HG03039 (cell line): Measurements from ENCODE around the gene ICA1.

ENCODE experiments used
- ATAC-seq: cut with Tn5 transposase; IDR thresholded peaks from one replicate; pipeline ENCODE4 v1.9.1; 2021; ENCODE audit warnings: mild to moderate bottlenecking, moderate library complexity; ENCODE audit not compliant: unreplicated experiment

ICA1 gene

DNA sequence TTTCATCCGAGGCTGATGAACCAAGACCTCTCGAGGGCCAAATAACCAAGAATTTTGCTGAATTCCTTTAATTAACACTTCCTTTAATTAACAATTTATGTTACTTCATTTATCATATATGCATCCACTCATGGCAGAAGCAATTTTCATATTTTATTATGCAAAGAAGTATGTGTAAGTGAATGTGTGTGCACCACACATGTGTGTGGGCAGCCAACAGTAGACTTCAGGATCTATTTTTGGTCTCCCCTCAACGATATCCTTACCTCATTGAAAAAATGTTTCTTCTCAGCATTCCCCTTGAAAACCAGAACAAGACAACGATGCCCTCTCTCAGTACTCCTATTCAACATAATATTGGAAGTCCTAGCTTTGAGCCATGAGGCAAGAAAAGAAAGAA lies 96.8 kb downstream of the ICA1 start:
- no peak for ATAC-seq

DNA sequence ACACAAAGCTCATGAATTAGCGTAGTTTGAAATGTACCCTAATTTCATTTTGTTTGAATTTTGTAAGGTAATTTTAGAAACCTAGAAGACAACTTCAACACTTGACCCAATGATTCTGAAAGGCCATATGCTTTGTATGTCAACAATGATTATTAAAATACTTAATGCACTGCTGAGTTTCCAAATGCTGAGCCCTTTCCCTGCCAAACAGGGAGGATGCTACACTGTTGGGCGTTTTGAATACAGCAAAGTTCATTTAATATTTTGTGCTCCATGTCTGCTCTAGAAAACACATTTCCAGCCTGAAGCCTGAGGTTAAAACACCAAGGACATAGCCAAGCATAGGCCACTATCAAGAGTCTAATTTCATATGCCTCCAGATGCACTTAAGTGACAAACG lies 99.8 kb downstream of the ICA1 start:
- no peak for ATAC-seq

DNA sequence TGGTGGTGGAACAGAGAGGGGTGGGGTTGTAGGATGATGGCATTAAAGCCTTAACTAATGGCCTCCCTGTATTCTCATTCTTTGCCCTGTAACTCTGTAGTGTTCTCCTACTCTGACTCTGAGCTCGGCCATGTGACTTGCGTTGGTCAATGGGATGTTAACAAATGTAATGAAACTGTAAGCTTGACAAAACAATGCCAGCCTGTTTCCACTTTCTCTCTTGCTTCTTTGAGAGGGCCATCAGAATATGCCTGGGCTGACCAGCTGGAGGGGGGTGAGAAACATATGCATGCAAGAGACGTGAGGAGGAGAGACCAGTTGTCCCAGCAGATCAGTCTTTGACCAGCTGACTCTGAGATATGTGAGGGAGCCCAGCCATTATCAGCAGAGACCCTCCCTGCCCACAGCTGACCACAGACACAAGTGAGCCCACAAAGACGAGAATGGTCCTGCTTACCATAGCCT lies 100.6 kb downstream of the ICA1 start:
- no peak for ATAC-seq

DNA sequence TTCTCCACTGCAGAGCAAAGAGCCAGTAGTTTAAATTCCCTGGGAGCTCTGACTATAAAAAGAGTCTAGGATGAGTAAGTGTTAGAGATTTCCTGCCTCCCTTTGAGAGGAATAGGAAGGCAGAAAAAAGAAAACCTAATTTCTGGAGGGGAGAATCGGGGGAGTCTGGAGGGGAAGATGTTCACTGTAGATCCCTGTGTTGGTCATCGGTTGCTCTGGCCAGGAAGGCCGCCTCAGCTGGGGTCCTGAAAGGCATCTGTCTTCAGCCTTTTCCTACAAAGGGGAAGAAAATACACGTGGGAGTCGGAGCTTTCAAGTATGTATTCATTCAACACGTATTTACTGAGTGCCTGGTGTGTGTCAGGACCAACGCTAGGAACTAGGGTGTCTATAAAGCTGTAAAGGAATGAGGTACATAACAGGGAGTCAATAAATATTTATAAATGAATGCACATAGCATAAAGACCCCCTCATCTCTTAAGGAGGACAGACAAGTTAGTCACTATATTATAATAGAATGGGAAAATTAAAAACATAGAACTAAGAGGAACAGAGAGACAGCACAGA lies 101.1 kb downstream of the ICA1 start:
- no peak for ATAC-seq

DNA sequence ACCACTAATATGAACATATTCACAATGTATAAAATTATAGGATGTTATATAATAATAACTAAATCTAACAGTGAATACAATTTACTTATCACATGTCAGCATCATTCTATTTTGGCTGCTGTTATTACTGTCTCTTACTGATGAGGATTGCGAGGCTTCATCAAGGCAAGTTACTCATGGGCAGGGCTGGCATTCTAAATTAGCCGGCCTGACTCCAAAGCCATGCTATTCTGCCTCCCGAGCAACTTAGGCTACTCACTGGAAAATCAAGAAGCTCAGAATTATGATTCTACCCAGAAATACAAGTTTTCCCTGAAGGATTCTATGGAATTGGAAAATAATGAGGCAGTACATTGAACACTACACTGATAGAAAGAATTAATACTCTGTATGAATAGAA lies 101.7 kb downstream of the ICA1 start:
- ATAC-seq, result no peak

DNA sequence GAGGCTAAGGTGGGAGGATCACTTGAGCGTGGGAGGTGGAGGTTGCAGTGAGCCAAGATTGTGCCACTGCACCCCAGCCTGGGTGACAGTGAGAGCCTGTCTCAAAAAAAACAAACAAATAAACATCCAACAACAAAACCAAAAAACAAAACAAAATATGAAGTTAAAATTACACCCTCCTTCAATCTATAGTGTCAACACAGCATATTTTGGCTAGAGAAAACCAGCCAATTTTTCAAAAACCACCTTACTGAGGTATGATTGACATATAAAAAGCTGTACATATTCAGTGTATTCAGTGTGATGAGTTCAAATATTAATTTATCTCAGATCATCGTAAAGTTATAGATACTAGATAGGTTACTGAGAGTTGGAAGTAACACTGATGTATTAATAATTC lies 102.4 kb downstream of the ICA1 start:
- ATAC-seq, result no peak

DNA sequence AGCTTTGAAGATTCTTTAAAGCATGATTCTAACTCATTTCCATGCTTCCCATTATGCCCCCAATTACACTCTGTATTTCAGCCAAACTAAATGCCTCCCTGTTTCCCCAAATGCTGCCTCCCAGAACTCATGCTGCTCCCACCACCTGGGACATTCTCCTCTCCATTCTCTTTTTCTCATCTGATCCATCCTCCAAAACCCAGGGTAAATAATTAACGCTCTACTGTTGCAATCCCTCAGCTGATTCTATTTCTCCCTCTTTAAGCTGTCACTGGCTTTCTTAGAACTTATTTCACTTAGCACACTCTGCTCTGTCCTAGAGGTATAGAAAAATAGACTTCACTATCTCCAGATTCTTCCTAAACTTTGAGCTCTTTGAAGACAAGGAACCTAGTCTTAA lies 104.7 kb downstream of the ICA1 start:
- no peak for ATAC-seq

DNA sequence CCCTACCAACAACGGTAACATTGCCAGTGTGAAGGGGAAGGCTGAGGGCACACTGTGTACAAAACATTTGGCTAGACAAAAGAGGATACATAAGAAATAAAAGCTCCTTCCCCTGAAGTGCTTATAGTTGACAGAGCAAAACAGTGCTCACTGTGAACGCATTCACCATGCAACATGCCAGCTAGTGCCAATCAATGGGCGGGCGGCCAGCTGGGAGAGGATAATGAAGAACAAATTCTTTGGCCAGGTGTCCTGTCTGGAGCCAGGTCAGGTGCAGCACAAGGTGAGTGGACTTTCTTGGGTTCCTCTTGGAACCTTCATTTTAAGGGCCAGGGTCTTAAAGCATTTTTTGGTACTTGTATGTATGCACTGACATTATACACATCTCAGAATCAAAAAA lies 106.1 kb downstream of the ICA1 start:
- ATAC-seq, result no peak

DNA sequence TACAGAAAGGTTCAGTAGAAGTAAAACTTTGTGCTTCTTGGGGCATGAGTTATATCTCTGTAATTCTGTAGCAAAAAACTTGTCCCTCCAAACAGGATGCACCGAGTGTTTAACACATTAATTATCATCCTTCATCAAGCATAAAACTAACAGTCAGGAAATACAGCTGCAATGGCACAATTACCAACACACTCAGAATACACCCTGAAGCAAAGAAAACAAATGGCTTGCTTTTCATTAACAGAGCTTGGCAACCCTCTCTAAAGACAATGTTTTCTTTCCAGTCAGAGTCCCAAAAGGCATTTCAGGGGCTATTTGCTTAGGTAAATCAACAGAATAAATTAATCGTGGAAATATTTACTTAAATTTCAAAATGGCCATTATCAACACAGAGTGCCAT lies 107.7 kb downstream of the ICA1 start:
- ATAC-seq, result no peak

DNA sequence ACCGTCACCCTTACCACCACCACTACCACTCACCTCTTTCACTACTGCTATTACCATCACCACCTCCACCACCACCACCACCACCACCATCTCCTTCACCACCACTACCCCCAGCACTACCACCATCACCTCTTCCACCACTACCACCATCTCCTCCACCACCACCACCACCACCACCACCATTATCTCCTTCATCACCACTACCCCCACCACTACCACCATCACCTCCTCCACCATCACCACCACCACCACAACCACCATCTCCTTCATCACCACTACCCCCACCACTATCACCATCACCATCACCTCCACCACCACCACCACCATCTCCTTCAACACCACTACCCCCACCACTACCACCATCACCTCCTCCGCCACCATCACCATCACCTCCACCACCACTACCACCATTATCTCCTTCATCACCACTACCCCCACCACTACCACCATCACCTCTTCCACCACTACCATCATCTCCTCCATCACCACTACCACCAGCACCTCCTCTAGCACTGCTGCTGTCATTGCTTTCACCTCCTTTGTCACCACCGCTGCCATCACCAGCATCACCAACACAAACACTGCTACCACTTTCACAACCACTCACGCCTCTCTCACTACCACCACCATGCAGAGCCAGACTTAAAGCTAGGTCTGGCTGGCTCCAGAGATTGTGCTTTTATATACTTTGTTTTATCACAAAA lies 109.3 kb downstream of the ICA1 start:
- ATAC-seq, result no peak

DNA sequence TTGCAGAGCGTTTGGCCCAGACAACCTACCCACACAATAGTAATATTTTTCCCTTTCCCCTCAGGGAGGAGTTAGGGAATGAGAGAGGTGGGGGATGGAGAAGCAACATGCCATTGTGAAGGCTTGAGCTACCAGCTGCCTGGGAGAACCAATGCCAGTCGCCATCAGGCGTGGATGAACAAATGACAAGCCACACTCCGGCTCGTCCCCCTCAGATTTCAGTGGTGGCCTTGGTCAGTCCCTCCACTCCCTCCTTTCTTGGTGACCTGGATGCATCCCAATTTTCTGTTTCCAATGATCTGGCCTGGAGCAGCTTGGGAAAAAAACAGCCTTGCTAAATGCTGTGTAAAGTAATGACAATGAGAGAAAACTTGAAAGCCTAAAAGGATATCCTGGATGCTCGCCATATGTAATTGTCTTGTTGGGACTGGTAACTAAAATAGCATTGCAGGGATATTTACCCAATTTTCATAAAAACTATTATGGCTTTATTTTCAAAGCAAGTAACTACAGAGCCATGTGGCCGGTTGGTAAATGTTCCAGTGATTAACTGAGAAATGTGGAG lies 110.7 kb downstream of the ICA1 start:
- no peak for ATAC-seq

DNA sequence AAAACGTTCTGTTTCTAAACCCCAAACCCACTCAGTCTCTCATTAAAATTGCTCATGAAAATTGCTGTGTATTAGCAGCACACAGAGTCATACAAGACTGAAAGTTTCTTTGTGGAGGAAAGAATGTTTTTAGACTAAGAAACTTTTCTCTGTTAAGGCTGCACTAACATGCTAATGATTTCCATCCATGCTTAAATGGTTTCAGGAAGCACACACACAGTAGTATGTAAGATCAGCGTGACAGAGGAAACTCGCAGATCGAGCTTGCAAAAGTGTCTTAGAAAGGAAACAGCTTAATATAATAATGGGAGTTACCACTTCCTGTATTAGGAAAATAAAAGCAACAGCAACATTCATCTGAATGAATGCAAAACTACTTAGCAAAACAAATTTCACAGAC lies 112.7 kb downstream of the ICA1 start:
- ATAC-seq, result peak; percentile 67

DNA sequence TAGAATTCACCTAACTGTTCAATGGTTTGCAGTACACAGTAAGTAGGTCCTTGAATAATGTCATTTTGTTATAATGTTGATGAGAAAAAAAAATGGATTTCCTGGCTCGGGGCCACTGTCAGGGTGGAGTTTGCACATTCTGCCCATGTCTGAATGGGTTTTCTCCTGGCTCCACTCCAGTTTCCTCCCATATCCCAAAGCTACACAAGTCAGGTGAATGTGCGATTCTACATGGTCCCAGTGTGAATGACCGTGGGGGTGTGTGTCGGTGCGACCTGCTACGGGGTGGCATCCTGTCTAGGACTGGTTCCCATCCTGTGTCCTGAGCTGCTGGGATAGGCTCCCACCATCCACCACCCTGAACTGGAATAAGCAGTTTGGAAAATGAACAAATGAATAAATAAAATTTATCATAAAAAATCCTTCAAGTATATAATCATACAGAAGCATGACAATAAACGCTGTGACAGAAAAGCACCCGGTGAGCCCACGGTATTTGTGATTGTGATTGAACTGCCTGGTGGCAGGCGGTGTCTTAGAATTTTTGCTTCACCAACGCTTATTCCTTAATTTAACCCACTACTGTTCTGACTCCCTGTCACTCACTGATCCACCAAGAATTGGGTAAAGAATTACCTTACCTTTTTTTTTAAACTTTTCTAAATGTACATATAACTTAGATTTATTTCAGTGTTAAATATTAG lies 114.1 kb downstream of the ICA1 start:
- no peak for ATAC-seq

DNA sequence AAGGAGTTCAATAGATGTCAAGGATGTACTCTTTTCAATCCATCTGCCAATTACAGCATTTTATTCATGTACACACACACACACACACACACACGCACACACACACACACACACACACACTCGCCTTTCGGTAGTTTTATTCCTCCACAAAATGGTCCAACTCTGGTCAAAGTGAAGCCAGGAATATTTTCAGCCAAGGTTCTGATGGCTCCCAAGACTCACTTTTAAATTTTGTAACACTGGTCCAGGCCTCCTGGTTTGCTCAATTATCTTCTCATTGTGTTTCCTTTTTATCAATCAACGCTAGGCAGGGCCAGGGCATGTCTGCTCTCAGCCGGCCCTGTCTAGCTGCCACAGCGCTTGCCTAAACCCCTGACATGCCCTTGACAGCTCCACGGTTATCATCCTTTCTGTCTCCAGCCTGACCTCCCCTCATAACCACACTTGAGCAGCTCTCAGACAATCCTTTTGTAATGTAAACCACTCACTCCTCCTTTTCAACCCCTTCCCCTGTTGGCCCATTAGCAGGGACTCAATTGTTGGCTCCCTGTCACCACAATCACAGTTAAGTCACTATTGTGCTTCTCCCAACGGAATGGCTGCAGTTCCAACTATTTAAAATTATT lies 115.1 kb downstream of the ICA1 start:
- no peak for ATAC-seq

DNA sequence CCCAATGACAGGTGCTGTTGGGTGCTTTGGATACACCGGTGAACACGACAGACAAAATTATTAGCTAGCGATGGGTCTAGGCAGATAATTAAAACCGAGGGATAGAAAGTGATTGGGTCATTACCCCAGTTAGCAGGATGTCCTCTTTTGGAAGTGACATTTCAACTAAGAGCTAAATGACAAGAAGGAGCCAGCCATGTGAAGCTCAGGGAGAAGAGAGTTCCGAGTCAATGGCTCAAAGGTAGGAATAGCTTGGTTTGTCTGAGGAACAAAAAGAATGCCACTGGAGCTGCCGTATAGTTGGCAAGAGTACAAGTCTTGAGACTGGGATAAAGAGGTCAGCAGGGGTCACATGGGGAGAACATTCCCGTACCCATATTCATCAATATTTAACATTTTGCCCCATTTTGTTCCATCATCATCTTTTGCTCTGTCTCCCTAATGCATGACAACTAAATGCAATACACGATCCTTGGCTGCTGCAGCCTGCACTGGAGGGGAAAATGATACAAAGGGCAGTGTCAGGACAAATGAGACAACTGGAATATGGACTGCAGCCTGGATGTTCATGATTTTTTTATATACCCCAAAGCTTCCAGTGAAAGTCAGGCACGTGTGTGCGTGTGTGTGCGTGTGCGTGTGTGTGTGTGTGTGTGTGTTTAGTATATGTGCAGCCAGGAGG lies 115.7 kb downstream of the ICA1 start:
- ATAC-seq, result no peak

DNA sequence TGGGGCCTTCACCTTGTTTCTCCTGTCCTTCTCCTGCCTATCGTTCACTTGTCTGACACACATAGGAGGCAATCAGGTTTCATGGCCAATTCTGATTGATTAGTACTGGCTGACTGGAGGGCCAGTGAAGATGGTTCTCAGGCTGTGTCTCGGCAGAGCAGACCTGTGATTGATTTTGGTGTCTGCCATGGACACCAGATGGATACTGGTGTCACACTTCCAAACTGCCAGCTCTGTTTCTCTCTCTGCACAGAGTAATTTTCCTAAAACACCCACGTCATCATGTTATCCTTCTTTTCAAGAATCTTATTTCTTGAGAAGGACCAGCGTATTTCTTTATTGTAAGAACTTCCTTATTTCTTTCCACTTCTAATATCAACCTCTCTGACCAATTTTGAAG lies 117.1 kb downstream of the ICA1 start:
- no peak for ATAC-seq

DNA sequence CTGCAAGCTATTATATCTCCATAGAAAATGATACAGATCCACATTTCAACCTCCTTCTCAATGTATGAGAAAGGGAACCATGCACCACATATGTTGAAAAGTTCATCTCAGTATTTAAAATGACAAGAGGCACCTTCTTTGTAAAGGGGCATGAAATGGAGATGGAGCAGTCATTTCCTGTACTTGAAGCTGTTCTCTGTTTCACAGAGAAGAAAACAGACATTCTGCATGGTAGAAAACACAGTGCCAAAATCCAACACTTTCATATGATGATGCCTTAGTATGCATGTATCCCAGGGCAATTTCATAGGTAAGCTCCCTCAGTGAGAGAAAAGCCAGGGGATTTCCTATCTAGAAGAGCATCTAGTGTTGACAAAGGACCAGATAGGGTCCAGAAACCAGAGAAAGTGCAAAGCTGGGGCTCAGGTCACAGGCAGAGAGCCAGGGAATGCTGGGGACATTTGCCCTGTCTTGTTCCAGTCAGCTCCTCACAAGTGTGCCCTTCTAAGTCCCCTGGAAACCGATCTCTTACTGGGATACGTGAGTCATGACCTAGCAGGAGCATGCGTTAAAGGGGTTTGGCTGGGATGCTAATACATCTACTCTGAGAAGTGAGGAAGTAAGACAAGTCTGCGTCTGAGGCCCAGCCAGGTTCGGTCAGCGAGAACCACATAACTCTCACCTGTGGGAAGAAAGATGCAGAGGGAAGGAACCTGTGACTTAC lies 118.7 kb downstream of the ICA1 start:
- peak; percentile 47 for ATAC-seq

DNA sequence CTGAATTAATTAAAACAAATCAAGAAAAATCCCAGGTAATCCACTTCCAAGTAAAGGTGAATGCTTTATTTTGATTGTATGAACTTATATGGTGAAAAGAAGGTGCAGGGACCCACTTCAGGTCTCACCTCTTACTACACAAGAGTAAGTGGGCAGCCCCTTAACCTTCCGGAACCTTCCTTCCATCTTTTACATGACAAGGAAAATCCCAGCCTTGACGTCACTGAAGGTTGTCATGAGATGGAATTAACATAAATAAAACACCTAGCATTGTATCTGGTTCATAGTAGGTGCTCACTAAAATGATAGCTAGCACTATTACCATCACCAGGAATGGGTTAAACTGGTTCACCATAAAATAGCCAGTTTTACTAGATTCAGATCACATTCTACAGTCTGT lies 119.5 kb downstream of the ICA1 start:
- no peak for ATAC-seq

DNA sequence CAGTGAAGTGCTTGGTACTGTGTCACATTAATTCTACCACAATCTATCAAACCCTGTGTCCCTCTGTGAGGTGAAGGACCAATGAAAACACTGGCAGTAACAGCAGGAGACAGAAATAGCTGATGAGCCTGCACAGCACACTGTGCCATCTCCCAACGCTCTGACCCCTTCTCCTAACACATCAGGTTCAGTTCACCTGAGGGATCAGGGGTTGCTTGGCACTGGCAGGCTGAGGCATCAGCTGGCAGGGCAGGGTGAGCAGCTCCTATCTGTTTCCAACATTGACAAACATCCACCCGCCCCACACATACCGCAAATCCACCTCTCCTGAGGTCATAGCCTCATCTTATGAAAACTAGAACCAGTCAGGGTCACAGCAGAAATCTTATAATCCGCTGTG lies 120.9 kb downstream of the ICA1 start:
- ATAC-seq, result no peak

DNA sequence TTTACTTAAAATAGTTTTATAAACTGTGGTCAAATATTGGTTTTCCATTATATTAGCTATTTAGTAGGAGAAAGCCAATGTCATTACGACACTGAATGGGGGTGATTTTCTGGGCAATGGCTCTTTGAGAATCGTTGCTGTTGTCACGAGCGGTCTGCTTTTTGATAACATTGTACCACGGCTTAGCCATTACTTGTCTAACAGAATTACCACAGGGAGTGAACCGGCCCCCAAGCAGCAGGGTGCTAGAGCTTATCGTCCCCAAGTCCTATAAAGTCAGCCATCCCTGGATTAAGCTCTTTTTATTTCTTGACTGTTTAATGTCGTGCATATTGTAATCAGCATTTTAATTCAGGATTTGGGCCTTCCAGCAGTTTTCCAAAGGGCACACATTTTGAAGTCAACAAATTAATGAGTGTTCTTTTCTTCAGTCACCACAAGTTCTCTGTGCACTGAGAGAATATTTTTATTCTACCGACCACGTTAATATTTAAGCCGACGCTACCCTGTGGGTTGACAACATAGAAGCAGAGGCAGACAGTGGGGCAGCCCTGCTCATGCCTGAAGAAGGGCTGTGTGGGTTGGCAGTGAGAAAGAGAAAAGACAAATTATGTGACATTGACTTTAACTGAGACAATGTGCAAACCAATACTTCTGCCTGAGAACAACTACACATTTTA lies 125.8 kb downstream of the ICA1 start:
- ATAC-seq, result no peak
